Measurements from ENCODE around the gene SENP7. TPM values are rescaled to one million over a fixed set of nuclear protein-coding genes. Genes with fewer than 3 reads are reported as not detected.

SENP7 gene
- total RNA-seq, 1 experiment from 2014 or later, result 17.4 TPM

- peaks cover 28% of the 10 kb centered on the region for H3K4me1 ChIP-seq (replicated peaks; ENCODE audit: insufficient read depth)
- H3K27ac ChIP-seq, result peak overlapping the region; percentile 83
- no peaks in the 10 kb centered on the region for H4K20me1 ChIP-seq (ENCODE audit: insufficient read depth)
- POLR2A ChIA-PET (ENCODE audit: unreplicated experiment), result no interaction called here
- H3K36me3 ChIP-seq (ENCODE audit: low read depth), result no peaks in the 10 kb centered on the region
- intact Hi-C loops (cut with micrococcal nuclease; ENCODE audit: unreplicated experiment), result loop anchor here (1.0 to 10.0 kb wide), 4 partner anchors 61 to 909 kb away; partner anchors contain the start of genes ADGRG7, PCNP and ZBTB11
- H3K79me2 ChIP-seq (ENCODE audit: low read depth), result peaks cover 6% of the 10 kb centered on the region
- H3K4me2 ChIP-seq, result peak overlapping the region; percentile 79
- H2AFZ ChIP-seq, result peak overlapping the region; percentile 92
- TF ChIP-seq CTCF (conservative IDR thresholded peaks at IDR 0.05), result no peak
- no peak for TF ChIP-seq EZH2 (IDR thresholded peaks at IDR 0.05; ENCODE audit: low read depth)
- H3K9me2 ChIP-seq (ENCODE audit: insufficient read depth), result no peaks in the 10 kb centered on the region
- CTCF ChIA-PET, result interaction anchor here (0.6 kb wide), 1 partner anchor 190 kb away, joined by 3 read pairs; no protein-coding TSS in a partner anchor
- peak overlapping the region; percentile 73 for H3K4me3 ChIP-seq
- BruUV-seq (replicated peaks), result TSS peak; percentile 93
- peaks cover 20% of the 10 kb centered on the region for H3F3A ChIP-seq (ENCODE audit: insufficient read depth, low read depth)
- H3K27me3 ChIP-seq (ENCODE audit: insufficient read depth, low read depth), result no peaks in the 10 kb centered on the region
- H3K9me3 ChIP-seq (ENCODE audit: insufficient read depth, low read depth), result no peaks in the 10 kb centered on the region
- DNase-seq, result peak in 1 of 2 experiments; percentile 67
These were observed 491 bp upstream of the SENP7 start for GRCh38 chr3:101513419-101513986.

GRCh38 chr3:101512396-101512645 lies 691 bp downstream of the SENP7 start:
- H3K27ac ChIP-seq, result peak overlapping the region; percentile 83
- peak overlapping the region; percentile 73 for H3K4me3 ChIP-seq
- no peak for DNase-seq
- CTCF ChIA-PET, result interaction anchor here (0.6 kb wide), 1 partner anchor 174 kb away, joined by 4 read pairs; the partner anchor contains the start of gene RPL24
- no peaks in the 10 kb centered on the region for H4K20me1 ChIP-seq (ENCODE audit: insufficient read depth)
- H2AFZ ChIP-seq, result peak overlapping the region; percentile 92
- H3K27me3 ChIP-seq (ENCODE audit: insufficient read depth, low read depth), result no peaks in the 10 kb centered on the region
- BruUV-seq (replicated peaks), result TSS peak; percentile 81
- H3K36me3 ChIP-seq (ENCODE audit: low read depth), result no peaks in the 10 kb centered on the region
- H3K4me2 ChIP-seq, result peak overlapping the region; percentile 79
- no peaks in the 10 kb centered on the region for H3K9me3 ChIP-seq (ENCODE audit: insufficient read depth, low read depth)
- H3F3A ChIP-seq (ENCODE audit: insufficient read depth, low read depth), result peaks cover 15% of the 10 kb centered on the region
- peaks cover 21% of the 10 kb centered on the region for H3K4me1 ChIP-seq (replicated peaks; ENCODE audit: insufficient read depth)
- intact Hi-C loops (cut with micrococcal nuclease; ENCODE audit: unreplicated experiment), result loop anchor here (2.0 to 10.0 kb wide), 3 partner anchors 164 to 908 kb away; partner anchors contain the start of genes ADGRG7 and ZBTB11
- peaks cover 6% of the 10 kb centered on the region for H3K79me2 ChIP-seq (ENCODE audit: low read depth)
- TF ChIP-seq CTCF (conservative IDR thresholded peaks at IDR 0.05) (no peak; the same call in 1 of the 2 replicates), EZH2 (IDR thresholded peaks at IDR 0.05; ENCODE audit: low read depth) (no peak)
- H3K9me2 ChIP-seq (ENCODE audit: insufficient read depth), result no peaks in the 10 kb centered on the region
- POLR2A ChIA-PET (ENCODE audit: unreplicated experiment), result interaction anchor here (0.6 kb wide), 1 partner anchor 35 kb away, joined by 3 read pairs; no protein-coding TSS in a partner anchor

- H2AFZ ChIP-seq, result no peak overlapping the region
- no TSS peak for BruUV-seq (replicated peaks)
- TF ChIP-seq CTCF (conservative IDR thresholded peaks at IDR 0.05), result no peak
- TF ChIP-seq EZH2 (IDR thresholded peaks at IDR 0.05; ENCODE audit: low read depth), result no peak
- H3K4me1 ChIP-seq (replicated peaks; ENCODE audit: insufficient read depth), result peaks cover 21% of the 10 kb centered on the region
- peak overlapping the region; percentile 21 for H3K4me2 ChIP-seq
- intact Hi-C loops (cut with micrococcal nuclease; ENCODE audit: unreplicated experiment), result loop anchor here (10.0 kb wide), 2 partner anchors 435 to 905 kb away; partner anchors contain the start of gene ADGRG7
- ChIA-PET POLR2A (ENCODE audit: unreplicated experiment) (interaction anchor here (0.6 to 0.8 kb wide), 2 partner anchors 231 to 1355 kb away, joined by 3 to 5 read pairs; no protein-coding TSS in a partner anchor), CTCF (no interaction called here)
- H3K9me3 ChIP-seq (ENCODE audit: insufficient read depth, low read depth), result no peaks in the 10 kb centered on the region
- peaks cover 6% of the 10 kb centered on the region for H3K79me2 ChIP-seq (ENCODE audit: low read depth)
- DNase-seq, result peak in 1 of 2 experiments; percentile 46
- H3K4me3 ChIP-seq, result no peak overlapping the region
- H3F3A ChIP-seq (ENCODE audit: insufficient read depth, low read depth), result peaks cover 15% of the 10 kb centered on the region; the same call in 1 of the 2 replicates
- no peaks in the 10 kb centered on the region for H3K36me3 ChIP-seq (ENCODE audit: low read depth)
- no peaks in the 10 kb centered on the region for H4K20me1 ChIP-seq (ENCODE audit: insufficient read depth)
- no peaks in the 10 kb centered on the region for H3K9me2 ChIP-seq (ENCODE audit: insufficient read depth)
- no peak overlapping the region for H3K27ac ChIP-seq
- no peaks in the 10 kb centered on the region for H3K27me3 ChIP-seq (ENCODE audit: insufficient read depth, low read depth)
These were observed 3.2 kb downstream of the SENP7 start for GRCh38 chr3:101509811-101510210.

All from PC-9 (cell line).